RWPE1 (cell line): Measurements from ENCODE around the gene MUC22.
"Not testable (repeated sequence)": the region's sequence is repeated elsewhere in the genome, so short reads cannot be mapped to it uniquely, and the experiment has no call there.

ENCODE experiments used
- CTCF ChIA-PET: fragments of 350-600 bp; sonication (Branson Sonifier 250); formaldehyde crosslinking; extraction: SDS; loops from one replicate; lab custom pipeline; 2021; lab: Yijun Ruan, JAX
- POLR2A ChIA-PET: fragments of 400-600 bp; formaldehyde crosslinking; extraction: SDS; loops from one replicate; lab custom pipeline; 2020; ENCODE audit warnings: antibody characterized with exemption; ENCODE audit not compliant: low non-redundant PET; lab: Yijun Ruan, JAX
- DNase-seq: peaks from one replicate; pipeline ENCODE4 v3.0.0; 2012; ENCODE audit warnings: low spot score
- H3K27ac ChIP-seq: fragments of 450-650 bp; 2 replicates; pipeline ENCODE4 v1.5.1; 2017
- TF ChIP-seq, protein P1 (sequence below): fragments of 450-650 bp; conservative IDR thresholded peaks from 2 replicates; pipeline ENCODE4 v1.5.1; 2017; ENCODE audit warnings: low read depth, mild to moderate bottlenecking

Gene MUC22

DNA sequence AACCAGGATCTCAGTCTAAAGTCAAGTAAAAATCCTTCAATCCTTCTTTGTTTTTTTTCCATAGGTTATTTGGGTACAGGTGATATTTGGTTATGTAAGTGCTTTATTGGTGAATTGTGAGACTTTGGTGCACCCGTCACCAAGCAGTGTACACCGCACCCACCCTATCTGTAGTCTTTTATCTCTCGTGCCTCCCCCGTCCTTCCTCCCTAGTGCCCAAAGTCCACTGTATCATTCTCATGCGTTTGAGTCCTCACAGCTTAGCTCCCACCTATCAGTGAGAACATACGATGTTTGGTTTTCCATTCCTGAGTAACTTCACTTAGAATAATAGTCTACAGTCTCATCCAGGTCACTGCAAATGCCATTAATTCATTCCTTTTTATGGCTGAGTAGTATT, 879 bp downstream of the MUC22 start:
- H3K27ac ChIP-seq: no peak overlapping the region
- ChIA-PET CTCF (no interaction called here), POLR2A (no interaction called here)
- DNase-seq: no peak
- TF ChIP-seq, protein P1, sequence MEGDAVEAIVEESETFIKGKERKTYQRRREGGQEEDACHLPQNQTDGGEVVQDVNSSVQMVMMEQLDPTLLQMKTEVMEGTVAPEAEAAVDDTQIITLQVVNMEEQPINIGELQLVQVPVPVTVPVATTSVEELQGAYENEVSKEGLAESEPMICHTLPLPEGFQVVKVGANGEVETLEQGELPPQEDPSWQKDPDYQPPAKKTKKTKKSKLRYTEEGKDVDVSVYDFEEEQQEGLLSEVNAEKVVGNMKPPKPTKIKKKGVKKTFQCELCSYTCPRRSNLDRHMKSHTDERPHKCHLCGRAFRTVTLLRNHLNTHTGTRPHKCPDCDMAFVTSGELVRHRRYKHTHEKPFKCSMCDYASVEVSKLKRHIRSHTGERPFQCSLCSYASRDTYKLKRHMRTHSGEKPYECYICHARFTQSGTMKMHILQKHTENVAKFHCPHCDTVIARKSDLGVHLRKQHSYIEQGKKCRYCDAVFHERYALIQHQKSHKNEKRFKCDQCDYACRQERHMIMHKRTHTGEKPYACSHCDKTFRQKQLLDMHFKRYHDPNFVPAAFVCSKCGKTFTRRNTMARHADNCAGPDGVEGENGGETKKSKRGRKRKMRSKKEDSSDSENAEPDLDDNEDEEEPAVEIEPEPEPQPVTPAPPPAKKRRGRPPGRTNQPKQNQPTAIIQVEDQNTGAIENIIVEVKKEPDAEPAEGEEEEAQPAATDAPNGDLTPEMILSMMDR: no peak

DNA sequence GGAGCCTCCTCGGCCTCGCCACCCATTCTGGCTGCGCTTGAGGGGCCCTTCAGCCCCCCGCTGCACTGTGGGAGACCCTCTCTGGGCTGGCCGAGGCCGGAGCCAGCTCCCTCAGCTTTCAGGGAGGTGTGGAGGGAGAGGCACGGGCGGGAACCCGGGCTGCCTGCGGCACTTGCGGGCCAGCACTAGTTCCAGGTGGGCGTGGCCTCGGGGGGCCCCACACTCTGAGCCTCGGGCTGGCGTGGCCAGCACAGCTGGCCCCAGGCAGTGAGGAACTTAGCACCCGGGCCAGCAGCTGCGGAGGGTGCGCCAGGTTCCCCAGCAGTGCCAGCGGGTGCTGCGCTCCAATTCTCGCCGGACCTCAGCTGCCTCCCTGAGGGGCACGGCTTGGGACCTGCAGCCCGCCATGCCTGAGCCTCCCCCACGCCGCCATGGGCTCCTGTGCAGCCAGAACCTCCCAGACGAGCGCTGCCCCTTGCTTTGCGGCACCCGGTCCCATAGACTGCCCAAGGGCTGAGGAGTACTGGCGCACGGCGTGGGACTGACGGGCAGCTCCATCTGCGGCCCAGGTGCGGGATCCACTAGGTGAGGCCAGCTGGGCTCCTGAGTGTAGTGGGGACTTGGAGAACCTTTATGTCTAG, 6.5 kb downstream of the MUC22 start:
- no peak overlapping the region for H3K27ac ChIP-seq
- CTCF ChIA-PET: no interaction called here
- TF ChIP-seq, protein P1: no peak
- POLR2A ChIA-PET: no interaction called here
- no peak for DNase-seq

DNA sequence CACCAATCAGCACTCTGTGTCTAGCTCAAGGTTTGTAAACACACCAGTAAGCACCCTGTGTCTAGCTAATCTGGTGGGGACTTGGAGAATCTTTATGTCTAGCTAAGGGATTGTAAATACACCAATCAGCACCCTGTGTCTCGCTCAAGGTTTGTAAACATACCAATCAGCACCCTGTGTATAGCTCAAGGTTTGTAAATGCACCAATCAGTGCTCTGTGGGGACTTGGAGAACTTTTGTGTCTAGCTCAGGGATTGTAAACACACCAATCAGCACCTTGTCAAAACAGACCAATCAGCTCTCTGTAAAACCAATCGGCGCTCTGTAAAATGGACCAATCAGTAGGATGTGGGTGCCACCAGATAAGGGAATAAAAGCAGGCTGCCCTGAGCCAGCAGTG, 7.2 kb downstream of the MUC22 start:
- CTCF ChIA-PET, DNase-seq, H3K27ac ChIP-seq, POLR2A ChIA-PET: not testable (repeated sequence)

DNA sequence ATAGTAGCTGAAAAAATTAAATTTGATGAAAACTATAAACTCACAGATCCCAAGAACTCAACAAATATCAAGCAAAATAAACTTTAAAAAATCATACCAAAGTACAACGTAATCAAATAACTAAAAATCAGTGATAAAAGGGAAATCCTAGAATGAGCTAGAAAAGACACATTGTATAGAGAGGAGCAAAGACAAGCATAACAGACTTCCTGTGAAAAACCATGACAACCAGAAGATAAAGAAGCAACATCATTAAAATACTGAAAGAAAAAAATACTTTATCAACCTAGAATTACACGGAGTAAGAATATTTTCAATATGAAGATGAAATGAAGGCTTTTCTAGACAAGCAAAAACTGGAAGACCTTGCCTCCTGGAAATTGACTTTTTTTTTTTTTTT, 9.8 kb downstream of the MUC22 start:
- no peak overlapping the region for H3K27ac ChIP-seq
- TF ChIP-seq, protein P1: no peak
- ChIA-PET CTCF (no interaction called here), POLR2A (no interaction called here)
- no peak for DNase-seq

DNA sequence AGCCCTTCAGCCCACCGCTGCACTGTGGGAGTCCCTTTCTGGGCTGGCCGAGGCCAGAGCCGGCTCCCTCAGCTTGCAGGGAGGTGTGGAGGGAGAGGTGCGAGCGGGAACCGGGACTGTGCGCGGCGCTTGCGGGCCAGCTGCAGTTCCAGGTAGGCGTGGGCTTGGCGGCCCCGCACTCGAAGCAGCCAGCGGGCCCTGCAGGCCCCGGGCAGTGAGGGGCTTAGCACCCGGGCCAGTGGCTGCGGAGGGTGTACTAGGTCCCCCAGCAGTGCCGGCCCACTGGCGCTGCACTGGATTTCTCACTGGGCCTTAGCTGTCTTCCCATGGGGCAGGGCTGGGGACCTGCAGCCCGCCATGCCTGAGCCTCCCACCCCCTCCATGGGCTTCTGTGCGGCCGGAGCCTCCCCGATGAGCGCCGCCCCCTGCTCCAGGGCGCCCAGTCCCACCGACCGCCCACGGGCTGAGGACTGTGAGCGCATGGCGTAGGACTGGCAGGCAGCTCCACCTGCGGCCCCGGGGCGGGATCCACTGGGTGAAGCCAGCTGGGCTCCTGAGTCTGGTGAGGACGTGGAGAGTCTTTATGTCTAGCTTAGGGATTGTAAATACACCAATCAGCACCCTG, 10.5 kb downstream of the MUC22 start:
- CTCF ChIA-PET, POLR2A ChIA-PET, DNase-seq, H3K27ac ChIP-seq: not testable (repeated sequence)

DNA sequence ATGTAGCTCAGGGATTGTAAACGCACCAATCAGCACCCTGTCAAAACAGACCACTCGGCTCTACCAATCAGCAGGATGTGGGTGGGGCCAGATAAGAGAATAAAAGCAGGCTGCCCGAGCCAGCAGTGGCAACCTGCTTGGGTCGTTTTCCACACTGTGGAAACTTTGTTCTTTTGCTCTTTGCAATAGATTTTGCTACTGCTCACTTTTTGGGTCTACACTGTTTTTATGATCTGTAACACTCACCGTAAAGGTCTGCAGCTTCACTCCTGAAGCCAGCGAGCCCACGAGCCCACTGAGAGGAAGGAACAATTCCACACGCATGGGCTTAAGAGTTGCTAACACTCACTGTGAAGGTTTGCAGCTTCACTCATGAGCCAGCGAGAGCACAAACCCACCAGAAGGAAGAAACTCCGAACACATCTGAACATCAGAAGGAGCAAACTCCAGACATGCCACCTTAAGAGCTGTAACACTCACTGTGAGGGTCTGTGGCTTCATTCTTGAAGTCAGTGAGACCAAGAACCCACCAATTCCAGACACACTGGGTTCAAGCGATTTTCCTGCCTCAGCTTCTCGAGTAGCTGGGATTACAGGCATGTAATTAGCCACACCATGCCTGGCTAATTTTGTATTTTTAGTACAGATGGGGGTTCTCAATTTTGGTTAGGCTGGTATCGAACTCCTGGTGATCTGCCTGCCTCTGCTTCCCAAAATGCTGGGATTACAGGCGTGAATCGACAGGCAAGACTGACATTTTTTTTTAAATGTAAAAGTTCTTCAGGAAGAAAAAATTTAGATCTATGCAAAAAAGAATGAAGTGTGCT, 11.6 kb downstream of the MUC22 start:
- DNase-seq, POLR2A ChIA-PET, H3K27ac ChIP-seq: not testable (repeated sequence)
- CTCF ChIA-PET: interaction anchor here (0.7 kb wide), 1 partner anchor 107 kb away, joined by 4 read pairs; no protein-coding TSS in a partner anchor

DNA sequence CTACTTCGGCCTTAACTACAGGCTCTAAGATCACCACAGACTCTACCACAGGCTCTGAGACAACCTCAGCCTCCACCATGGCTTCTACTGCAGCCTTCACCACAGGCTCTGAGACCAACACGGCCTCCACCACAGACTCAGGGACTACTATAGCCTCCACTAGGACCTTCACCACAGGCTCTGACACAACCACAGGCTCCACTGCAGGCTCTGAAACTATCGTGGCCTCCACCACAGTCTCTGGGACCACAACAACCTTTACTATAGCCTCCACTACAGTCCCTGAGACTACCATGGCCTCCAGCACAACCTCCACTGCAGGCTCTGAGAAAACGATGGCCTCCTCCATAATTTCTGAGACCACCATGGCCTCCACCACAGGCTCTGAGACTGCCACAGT, 15.3 kb downstream of the MUC22 start:
- ChIA-PET CTCF (no interaction called here), POLR2A (no interaction called here)
- TF ChIP-seq, protein P1: no peak
- H3K27ac ChIP-seq: no peak overlapping the region
- DNase-seq: no peak

DNA sequence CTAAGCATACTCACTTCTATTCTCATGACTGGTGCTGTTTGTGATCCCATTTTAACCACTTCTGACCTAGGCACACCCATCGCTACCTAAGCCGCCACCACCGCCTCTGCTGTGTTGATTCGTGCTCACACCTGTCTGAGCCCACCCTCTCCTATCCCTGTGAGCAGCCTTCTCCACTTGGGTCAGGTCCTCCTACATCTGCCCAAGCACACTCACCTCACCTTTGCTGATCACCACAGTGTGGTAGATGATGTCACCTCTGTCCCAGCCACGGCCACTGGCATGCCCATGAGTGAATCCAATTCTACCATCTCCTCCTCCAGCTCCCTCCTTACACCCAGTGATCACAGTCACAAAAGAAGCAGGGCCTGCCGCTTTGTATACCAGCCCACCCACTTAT, 20.8 kb downstream of the MUC22 start:
- POLR2A ChIA-PET: no interaction called here
- CTCF ChIA-PET: no interaction called here
- H3K27ac ChIP-seq: no peak overlapping the region
- no peak for DNase-seq
- TF ChIP-seq, protein P1: no peak
